ENCODE data around the gene VSTM4.

DNA sequence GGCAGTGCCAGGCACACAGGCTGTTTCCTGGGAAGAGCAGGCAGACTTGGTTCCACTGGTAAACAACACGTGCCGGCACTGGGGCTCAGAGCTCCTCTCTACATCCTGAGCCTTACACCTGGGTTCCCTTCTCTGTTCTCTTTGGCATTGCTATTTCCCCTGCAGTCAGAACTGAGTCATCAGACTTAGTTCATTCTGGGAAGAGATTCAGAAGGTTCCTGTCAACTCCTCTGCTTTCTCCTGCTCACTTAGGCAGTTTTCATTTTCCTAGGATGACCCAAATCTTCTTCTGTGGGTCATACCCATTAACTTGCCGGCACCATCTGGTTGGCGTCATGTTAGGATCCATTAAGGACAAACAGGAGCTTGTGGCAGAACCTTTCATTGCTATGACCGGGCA is 142.3 kb downstream of the VSTM4 start:
- TF ChIP-seq, protein P1, sequence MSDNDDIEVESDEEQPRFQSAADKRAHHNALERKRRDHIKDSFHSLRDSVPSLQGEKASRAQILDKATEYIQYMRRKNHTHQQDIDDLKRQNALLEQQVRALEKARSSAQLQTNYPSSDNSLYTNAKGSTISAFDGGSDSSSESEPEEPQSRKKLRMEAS (IDR thresholded peaks at IDR 0.05; ENCODE audit: low read depth, low read length), result no peak
- TF ChIP-seq, protein P2, sequence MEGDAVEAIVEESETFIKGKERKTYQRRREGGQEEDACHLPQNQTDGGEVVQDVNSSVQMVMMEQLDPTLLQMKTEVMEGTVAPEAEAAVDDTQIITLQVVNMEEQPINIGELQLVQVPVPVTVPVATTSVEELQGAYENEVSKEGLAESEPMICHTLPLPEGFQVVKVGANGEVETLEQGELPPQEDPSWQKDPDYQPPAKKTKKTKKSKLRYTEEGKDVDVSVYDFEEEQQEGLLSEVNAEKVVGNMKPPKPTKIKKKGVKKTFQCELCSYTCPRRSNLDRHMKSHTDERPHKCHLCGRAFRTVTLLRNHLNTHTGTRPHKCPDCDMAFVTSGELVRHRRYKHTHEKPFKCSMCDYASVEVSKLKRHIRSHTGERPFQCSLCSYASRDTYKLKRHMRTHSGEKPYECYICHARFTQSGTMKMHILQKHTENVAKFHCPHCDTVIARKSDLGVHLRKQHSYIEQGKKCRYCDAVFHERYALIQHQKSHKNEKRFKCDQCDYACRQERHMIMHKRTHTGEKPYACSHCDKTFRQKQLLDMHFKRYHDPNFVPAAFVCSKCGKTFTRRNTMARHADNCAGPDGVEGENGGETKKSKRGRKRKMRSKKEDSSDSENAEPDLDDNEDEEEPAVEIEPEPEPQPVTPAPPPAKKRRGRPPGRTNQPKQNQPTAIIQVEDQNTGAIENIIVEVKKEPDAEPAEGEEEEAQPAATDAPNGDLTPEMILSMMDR (IDR thresholded peaks at IDR 0.05; ENCODE audit: low read depth, low read length), result no peak

Measured in NB4 (cell line).